Liver (tissue), 9 donors: ENCODE measurements around the gene CHN1. TPM values are rescaled to one million over a fixed set of nuclear protein-coding genes. Genes with fewer than 3 reads are reported as not detected.

Experiments
- DNase-seq: peaks from one replicate; pipeline ENCODE4 v3.0.0-alpha.2; 2017; ENCODE audit warnings: low spot score
- H3K27ac ChIP-seq, 2 donors: one replicate each; pipeline ENCODE4 v1.7.0; 2013; ENCODE audit warnings: inconsistent platforms in 2 of 2, low read length in 2 of 2, control low read depth in 1 of 2, low read depth in 1 of 2, mild to moderate bottlenecking in 1 of 2
- H3K27me3 ChIP-seq, 4 donors: one replicate each; pipeline versions ENCODE4 v1.6.1 to v1.7.0; 2013; ENCODE audit warnings: low read length in 3 of 4, inconsistent platforms in 1 of 4, mild to moderate bottlenecking in 1 of 4, moderate library complexity in 1 of 4; ENCODE audit not compliant: control insufficient read depth in 4 of 4, insufficient read depth in 4 of 4
- H3K36me3 ChIP-seq, 4 donors: one replicate each; pipeline versions ENCODE4 v1.6.1 to v1.7.0; 2013; ENCODE audit warnings: low read length in 3 of 4, mild to moderate bottlenecking in 3 of 4, low read depth in 1 of 4, moderate library complexity in 1 of 4; ENCODE audit not compliant: control insufficient read depth in 4 of 4, insufficient read depth in 3 of 4
- H3K4me1 ChIP-seq, 4 donors: one replicate each; pipeline versions ENCODE4 v1.6.1 to v1.7.0; 2013; ENCODE audit warnings: low read length in 3 of 4, mild to moderate bottlenecking in 3 of 4, moderate library complexity in 1 of 4; ENCODE audit not compliant: control insufficient read depth in 4 of 4, insufficient read depth in 4 of 4
- H3K4me3 ChIP-seq, 3 donors: one replicate each; pipeline versions ENCODE4 v1.6.1 to v1.7.0; 2013; ENCODE audit warnings: low read length in 3 of 3, control low read depth in 1 of 3, low read depth in 1 of 3, mild to moderate bottlenecking in 1 of 3
- H3K9ac ChIP-seq, 2 donors: one replicate each; pipeline ENCODE4 v1.7.0; 2013; ENCODE audit warnings: low read length in 2 of 2, mild to moderate bottlenecking in 2 of 2, moderate library complexity in 2 of 2, control low read depth in 1 of 2, low read depth in 1 of 2
- H3K9me3 ChIP-seq, 4 donors: one replicate each; pipeline versions ENCODE4 v1.6.1 to v1.7.0; 2013; ENCODE audit warnings: low read length in 3 of 4; ENCODE audit not compliant: control insufficient read depth in 4 of 4
- ATF3 ChIP-seq: IDR thresholded peaks from 2 replicates; pipeline ENCODE4 v1.6.1; 2016; ENCODE audit warnings: antibody characterized with exemption
- CTCF ChIP-seq: fragments of 150-350 bp; IDR thresholded peaks from 2 replicates; pipeline ENCODE4 v1.5.1; 2017; ENCODE audit warnings: improper control_type of control experiment, low read depth, low read length; ENCODE audit not compliant: missing input control
- EGR1 ChIP-seq, 2 donors: IDR thresholded peaks; 2 replicates each; pipeline ENCODE4 v1.6.1; 2016 to 2018; ENCODE audit warnings: antibody characterized with exemption in 2 of 2, low read depth in 2 of 2
- FOXA1 ChIP-seq: IDR thresholded peaks from 2 replicates; pipeline ENCODE4 v1.6.1; 2016; ENCODE audit warnings: antibody characterized with exemption
- FOXA2 ChIP-seq: IDR thresholded peaks from 2 replicates; pipeline ENCODE4 v1.6.1; 2016; ENCODE audit warnings: antibody characterized with exemption
- GABPA ChIP-seq, 2 donors: IDR thresholded peaks in 1 of 2; conservative IDR thresholded peaks in 1 of 2; 2 replicates each; pipeline ENCODE4 v1.6.1; 2016; ENCODE audit warnings: antibody characterized with exemption in 2 of 2, mild to moderate bottlenecking in 1 of 2, moderate library complexity in 1 of 2
- HNF4A ChIP-seq, 2 donors: conservative IDR thresholded peaks; 2 replicates each; pipeline ENCODE4 v1.6.1; 2016; ENCODE audit warnings: antibody characterized with exemption in 2 of 2, mild to moderate bottlenecking in 2 of 2
- HNF4G ChIP-seq: IDR thresholded peaks from 2 replicates; pipeline ENCODE4 v1.6.1; 2016; ENCODE audit warnings: antibody characterized with exemption
- JUND ChIP-seq, 2 donors: IDR thresholded peaks; 2 replicates each; pipeline ENCODE4 v1.6.1; 2016; ENCODE audit warnings: antibody characterized with exemption in 2 of 2
- MAX ChIP-seq: IDR thresholded peaks from 2 replicates; pipeline ENCODE4 v1.6.1; 2016; ENCODE audit warnings: antibody characterized with exemption
- RAD21 ChIP-seq, 2 donors: IDR thresholded peaks; 2 replicates each; pipeline ENCODE4 v1.6.1; 2016; ENCODE audit warnings: antibody characterized with exemption in 2 of 2, mild to moderate bottlenecking in 2 of 2
- RXRA ChIP-seq, 2 donors: IDR thresholded peaks; 2 replicates each; pipeline ENCODE4 v1.6.1; 2017 to 2018; ENCODE audit warnings: antibody characterized with exemption in 2 of 2, mild to moderate bottlenecking in 1 of 2
- SP1 ChIP-seq: IDR thresholded peaks from 2 replicates; pipeline ENCODE4 v1.6.1; 2018; ENCODE audit warnings: antibody characterized with exemption, mild to moderate bottlenecking
- TAF1 ChIP-seq: conservative IDR thresholded peaks from 2 replicates; pipeline ENCODE4 v1.6.1; 2016; ENCODE audit warnings: antibody characterized with exemption, mild to moderate bottlenecking
- YY1 ChIP-seq: IDR thresholded peaks from 2 replicates; pipeline ENCODE4 v1.6.1; 2016; ENCODE audit warnings: antibody characterized with exemption, mild to moderate bottlenecking
- ZBTB33 ChIP-seq: IDR thresholded peaks from 2 replicates; pipeline ENCODE4 v1.6.1; 2016; ENCODE audit warnings: antibody characterized with exemption
- WGBS: extraction: QIAGEN DNeasy Blood & Tissue Kit; methylation state at CpG from one replicate; pipeline ENCODE4 v1.1.7; 2013; 5-methylcytosine and 5-hydroxymethylcytosine counted together
- polyA plus RNA-seq, 2 donors: library from polyadenylated mRNA; stranded (reverse) in 1 of 2; unstranded in 1 of 2; fragments of 200-250 nt in 1 of 2; fragments of >200 nt in 1 of 2; fragmentation: Nextera tagmentation in 1 of 2; extraction: Ambion mirVana in 1 of 2; gene quantifications; one replicate each; pipeline versions ENCODE4 v1.2.1 to v1.2.3, GENCODE V29; 2013 to 2015
- total RNA-seq, 2 donors: library from RNA; depleted of rRNA; stranded (reverse); fragments of >200 nt; gene quantifications; one replicate each; pipeline ENCODE4 v1.2.3, GENCODE V29; 2014
- donor health status: healthy.
- donor health status: healthy.
- donor health status: healthy.
- donor health status: healthy.
- donor health status: healthy.

CHN1 gene
- total and polyA plus RNA-seq, 4 donors, result 0.66 to 1.6 (median 1.1) TPM

GRCh38 chr2:174846941-174847938, 157.9 kb downstream of the CHN1 start:
- Histone ChIP-seq H3K9ac (no peak overlapping the region), H3K36me3 (no peaks in the 10 kb centered on the region), H3K9me3 (no peaks in the 10 kb centered on the region), H3K27me3 (no peaks in the 10 kb centered on the region), H3K4me3 (no peak overlapping the region), H3K27ac (no peak overlapping the region), H3K4me1 (no peaks in the 10 kb centered on the region)
- WGBS, result 55% methylated on average over 8 of the region's 8 CpGs
- DNase-seq, result no peak
- TF ChIP-seq YY1 (no peak), RAD21 (IDR thresholded peaks at IDR 0.05) (no peak)

- Histone ChIP-seq H3K27ac (no peak overlapping the region), H3K4me3 (no peak overlapping the region), H3K9ac (no peak overlapping the region), H3K36me3 (no peaks in the 10 kb centered on the region), H3K4me1 (no peaks in the 10 kb centered on the region), H3K27me3 (no peaks in the 10 kb centered on the region), H3K9me3 (no peaks in the 10 kb centered on the region)
- 99% methylated on average over 1 of the region's 1 CpG for WGBS
- DNase-seq, result no peak
- no peak for TF ChIP-seq RAD21 (IDR thresholded peaks at IDR 0.05)
- no peak for TF ChIP-seq ZBTB33
- no peak for TF ChIP-seq YY1
- TF ChIP-seq FOXA2, result no peak
- TF ChIP-seq CTCF, result no peak
- no peak for TF ChIP-seq EGR1 (IDR thresholded peaks at IDR 0.05; ENCODE audit: low read depth in 2 of 2)
- TF ChIP-seq RXRA (IDR thresholded peaks at IDR 0.05), result no peak
- TF ChIP-seq JUND (IDR thresholded peaks at IDR 0.05), result no peak
- no peak for TF ChIP-seq SP1
- no peak for TF ChIP-seq HNF4A (conservative IDR thresholded peaks at IDR 0.05)
- TF ChIP-seq HNF4G, result no peak
- no peak for TF ChIP-seq ATF3
- no peak for TF ChIP-seq MAX
- TF ChIP-seq FOXA1, result no peak
- TF ChIP-seq GABPA (IDR thresholded peaks at IDR 0.05 in 1 of 2, conservative IDR thresholded peaks at IDR 0.05 in 1 of 2), result no peak
- no peak for TF ChIP-seq TAF1
Observed at GRCh38 chr2:174846218-174846617, 159.0 kb downstream of the CHN1 start.
